Subcutaneous abdominal adipose tissue (tissue), 5 donors: ENCODE data around the gene PRC1.
"Not testable (repeated sequence)": the region's sequence is repeated elsewhere in the genome, so short reads cannot be mapped to it uniquely, and the experiment has no call there.

ENCODE experiments used
- H3K27ac ChIP-seq: one replicate; pipeline ENCODE4 v1.7.0; 2013; ENCODE audit warnings: low read depth, mild to moderate bottlenecking, inconsistent platforms, low read length, moderate library complexity
- H3K27me3 ChIP-seq, 5 donors: one replicate each; pipeline ENCODE4 v1.7.0; 2013; ENCODE audit warnings: low read length in 5 of 5, inconsistent platforms in 1 of 5; ENCODE audit not compliant: control insufficient read depth in 5 of 5, insufficient read depth in 4 of 5
- H3K36me3 ChIP-seq, 5 donors: one replicate each; pipeline ENCODE4 v1.7.0; 2013; ENCODE audit warnings: low read length in 5 of 5; ENCODE audit not compliant: control insufficient read depth in 5 of 5, insufficient read depth in 5 of 5
- H3K4me1 ChIP-seq, 5 donors: one replicate each; pipeline ENCODE4 v1.7.0; 2013; ENCODE audit warnings: low read length in 5 of 5, mild to moderate bottlenecking in 3 of 5, moderate library complexity in 1 of 5; ENCODE audit not compliant: control insufficient read depth in 5 of 5, insufficient read depth in 5 of 5
- H3K4me3 ChIP-seq, 5 donors: one replicate each; pipeline ENCODE4 v1.7.0; 2013; ENCODE audit warnings: low read length in 5 of 5, low read depth in 1 of 5
- H3K9ac ChIP-seq, 5 donors: one replicate each; pipeline ENCODE4 v1.7.0; 2013; ENCODE audit warnings: low read length in 5 of 5, mild to moderate bottlenecking in 4 of 5, moderate library complexity in 3 of 5
- H3K9me3 ChIP-seq, 5 donors: one replicate each; pipeline ENCODE4 v1.7.0; 2013; ENCODE audit warnings: low read length in 5 of 5; ENCODE audit not compliant: control insufficient read depth in 5 of 5
- donor health status: healthy.
- donor health status: healthy.
- donor health status: healthy.
- donor health status: healthy.
- donor health status: healthy.

PRC1 gene

GRCh38 chr15:90928106-90928505 is 66.2 kb downstream of the PRC1 start:
- H3K27me3 ChIP-seq, H3K36me3 ChIP-seq, H3K4me3 ChIP-seq, H3K9me3 ChIP-seq, H3K9ac ChIP-seq: not testable (repeated sequence)
- H3K4me1 ChIP-seq = peaks cover 2 to 45% (median 36%) of the 10 kb centered on the region in 5 donors
- H3K27ac ChIP-seq = peak overlapping the region; percentile 99

DNA sequence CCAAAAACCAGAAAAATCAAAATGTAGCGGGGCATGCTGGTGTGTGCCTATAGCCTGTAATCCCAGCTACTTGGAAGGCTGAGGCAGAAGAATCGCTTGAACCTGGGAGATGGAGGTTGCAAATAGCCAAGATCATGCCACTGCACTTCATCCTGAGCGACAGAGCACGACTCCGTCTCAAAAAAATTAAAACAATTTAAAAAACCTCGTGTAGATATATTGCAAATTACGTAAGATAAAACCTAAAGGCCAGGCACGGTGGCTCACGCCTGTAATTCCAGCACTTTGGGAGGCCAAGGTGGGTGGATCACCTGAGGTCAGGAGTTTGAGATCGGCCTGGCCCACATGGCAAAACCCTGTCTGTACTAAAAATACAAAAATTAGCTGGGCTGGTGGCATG is 67.6 kb downstream of the PRC1 start:
- H3K4me1 ChIP-seq = peaks cover 2 to 39% (median 35%) of the 10 kb centered on the region in 5 donors
- H3K9me3 ChIP-seq, H3K36me3 ChIP-seq, H3K9ac ChIP-seq, H3K27ac ChIP-seq, H3K4me3 ChIP-seq, H3K27me3 ChIP-seq: not testable (repeated sequence)

DNA sequence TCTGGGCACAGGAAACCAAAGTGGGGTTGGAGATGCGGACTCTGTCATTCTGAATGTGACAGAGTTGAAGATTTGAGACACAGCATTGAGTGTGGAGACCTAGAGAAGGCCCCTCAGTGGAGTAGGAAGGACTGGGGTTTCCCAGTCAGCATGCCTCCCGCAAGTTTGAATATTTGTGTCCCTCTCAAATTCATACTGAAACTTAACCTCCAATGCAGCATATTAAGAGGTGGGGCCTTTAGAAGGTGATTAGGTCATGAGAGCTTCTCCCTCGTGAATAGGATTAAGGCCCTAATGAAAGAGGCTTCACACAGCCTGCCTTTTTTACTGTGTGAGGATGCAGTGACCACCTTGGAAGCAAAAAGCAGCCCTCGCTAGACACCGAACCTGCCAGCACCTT is 70.0 kb downstream of the PRC1 start:
- Histone ChIP-seq H3K4me3 (no peak overlapping the region), H3K36me3 (peaks cover 4 to 28% (median 21%) of the 10 kb centered on the region in 5 donors), H3K27me3 (no peaks in the 10 kb centered on the region), H3K4me1 (peaks cover 0 to 23% (median 21%) of the 10 kb centered on the region in 5 donors), H3K9me3 (no peaks in the 10 kb centered on the region), H3K9ac (no peak overlapping the region), H3K27ac (no peak overlapping the region)

- peaks cover 4 to 44% (median 36%) of the 10 kb centered on the region in 5 donors for H3K36me3 ChIP-seq
- not testable (repeated sequence) for H3K9ac ChIP-seq, H3K9me3 ChIP-seq, H3K4me3 ChIP-seq, H3K27me3 ChIP-seq, H3K27ac ChIP-seq, H3K4me1 ChIP-seq
These were observed 71.5 kb downstream of the PRC1 start for GRCh38 chr15:90922712-90923322.

DNA sequence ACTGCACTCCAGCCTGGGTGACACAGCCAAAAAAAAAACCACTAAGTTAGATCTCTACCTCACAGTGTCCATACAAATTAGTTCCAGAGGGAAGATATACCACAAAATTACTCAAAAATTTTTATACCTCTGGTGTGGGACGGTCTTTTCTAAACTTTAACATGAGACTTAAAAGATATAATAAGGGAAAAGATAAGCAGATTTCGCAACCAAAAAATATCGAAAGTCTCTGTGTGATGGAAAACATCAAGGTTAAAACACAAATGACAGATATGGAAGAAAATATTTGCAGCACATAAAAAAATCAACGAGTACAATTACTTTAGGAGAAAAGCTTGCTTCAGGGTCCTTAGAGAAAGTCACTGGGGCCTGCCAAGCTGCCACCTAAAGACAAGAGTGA is 72.4 kb downstream of the PRC1 start:
- peaks cover 4 to 53% (median 45%) of the 10 kb centered on the region in 5 donors for H3K36me3 ChIP-seq
- peaks cover 0 to 6% (median 6%) of the 10 kb centered on the region in 5 donors for H3K4me1 ChIP-seq
- no peaks in the 10 kb centered on the region for H3K9me3 ChIP-seq
- H3K9ac ChIP-seq = peak overlapping the region in 1 of 5 donors; percentile 38
- no peak overlapping the region for H3K4me3 ChIP-seq
- no peak overlapping the region for H3K27ac ChIP-seq
- no peaks in the 10 kb centered on the region for H3K27me3 ChIP-seq

- H3K9me3 ChIP-seq = no peaks in the 10 kb centered on the region
- no peak overlapping the region for H3K27ac ChIP-seq
- peaks cover 0 to 20% (median 6%) of the 10 kb centered on the region in 5 donors for H3K4me1 ChIP-seq
- H3K9ac ChIP-seq = no peak overlapping the region
- no peaks in the 10 kb centered on the region for H3K27me3 ChIP-seq
- no peak overlapping the region for H3K4me3 ChIP-seq
- H3K36me3 ChIP-seq = peaks cover 4 to 80% (median 76%) of the 10 kb centered on the region in 5 donors
These were observed 75.5 kb downstream of the PRC1 start for GRCh38 chr15:90918835-90919234.

GRCh38 chr15:90918034-90918788 is 76.1 kb downstream of the PRC1 start:
- H3K27me3 ChIP-seq = no peaks in the 10 kb centered on the region
- H3K36me3 ChIP-seq = peaks cover 4 to 87% (median 82%) of the 10 kb centered on the region in 5 donors
- H3K9me3 ChIP-seq = no peaks in the 10 kb centered on the region
- peaks cover 0 to 19% (median 5%) of the 10 kb centered on the region in 5 donors for H3K4me1 ChIP-seq
- no peak overlapping the region for H3K27ac ChIP-seq
- H3K9ac ChIP-seq = no peak overlapping the region
- H3K4me3 ChIP-seq = no peak overlapping the region

DNA sequence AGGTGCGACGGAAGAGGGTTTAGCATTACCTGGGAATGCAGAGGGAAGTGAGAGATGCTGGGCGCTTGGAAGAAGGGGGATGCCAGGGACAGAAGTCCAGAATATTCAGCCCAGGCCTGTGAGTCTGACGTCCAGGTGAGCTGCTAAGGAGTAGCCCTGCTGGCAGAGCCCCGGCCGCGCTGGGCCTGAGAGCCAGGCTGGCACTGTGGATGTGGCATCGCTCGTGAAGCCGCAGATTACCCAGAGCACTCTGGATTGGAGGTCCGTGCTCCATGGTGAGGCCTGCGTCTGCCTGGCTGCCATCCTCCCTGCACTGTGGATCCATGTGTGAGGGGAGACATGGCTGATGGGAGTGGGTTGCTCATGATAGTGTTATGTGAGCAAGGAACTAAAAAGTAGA is 76.8 kb downstream of the PRC1 start:
- Histone ChIP-seq H3K27me3 (no peaks in the 10 kb centered on the region), H3K9ac (no peak overlapping the region), H3K9me3 (no peaks in the 10 kb centered on the region), H3K4me1 (peaks cover 0 to 14% (median 0%) of the 10 kb centered on the region in 5 donors), H3K36me3 (peaks cover 4 to 93% (median 88%) of the 10 kb centered on the region in 5 donors), H3K4me3 (no peak overlapping the region), H3K27ac (no peak overlapping the region)

GRCh38 chr15:90916461-90916860 is 77.9 kb downstream of the PRC1 start:
- Histone ChIP-seq H3K27ac (no peak overlapping the region), H3K4me3 (no peak overlapping the region), H3K36me3 (peaks cover 4 to 100% (median 99%) of the 10 kb centered on the region in 5 donors), H3K4me1 (peaks cover 0 to 14% (median 0%) of the 10 kb centered on the region in 5 donors), H3K27me3 (no peaks in the 10 kb centered on the region), H3K9ac (no peak overlapping the region), H3K9me3 (no peaks in the 10 kb centered on the region)
